Hepatocyte (in vitro differentiated cells): Measurements from ENCODE around the gene DDX20.

Source experiments
- EZH2 ChIP-seq: fragments of 200-600 bp; sonication (generic); IDR thresholded peaks from 2 replicates; pipeline ENCODE4 v1.6.1; 2016; ENCODE audit warnings: antibody characterized with exemption, mild to moderate bottlenecking, borderline replicate concordance
- TF ChIP-seq, protein P1 (sequence below): fragments of 200-600 bp; sonication (generic); IDR thresholded peaks from 2 replicates; pipeline ENCODE4 v1.5.1; 2016; ENCODE audit warnings: antibody characterized with exemption, mild to moderate bottlenecking; ENCODE audit not compliant: poor library complexity

DNA sequence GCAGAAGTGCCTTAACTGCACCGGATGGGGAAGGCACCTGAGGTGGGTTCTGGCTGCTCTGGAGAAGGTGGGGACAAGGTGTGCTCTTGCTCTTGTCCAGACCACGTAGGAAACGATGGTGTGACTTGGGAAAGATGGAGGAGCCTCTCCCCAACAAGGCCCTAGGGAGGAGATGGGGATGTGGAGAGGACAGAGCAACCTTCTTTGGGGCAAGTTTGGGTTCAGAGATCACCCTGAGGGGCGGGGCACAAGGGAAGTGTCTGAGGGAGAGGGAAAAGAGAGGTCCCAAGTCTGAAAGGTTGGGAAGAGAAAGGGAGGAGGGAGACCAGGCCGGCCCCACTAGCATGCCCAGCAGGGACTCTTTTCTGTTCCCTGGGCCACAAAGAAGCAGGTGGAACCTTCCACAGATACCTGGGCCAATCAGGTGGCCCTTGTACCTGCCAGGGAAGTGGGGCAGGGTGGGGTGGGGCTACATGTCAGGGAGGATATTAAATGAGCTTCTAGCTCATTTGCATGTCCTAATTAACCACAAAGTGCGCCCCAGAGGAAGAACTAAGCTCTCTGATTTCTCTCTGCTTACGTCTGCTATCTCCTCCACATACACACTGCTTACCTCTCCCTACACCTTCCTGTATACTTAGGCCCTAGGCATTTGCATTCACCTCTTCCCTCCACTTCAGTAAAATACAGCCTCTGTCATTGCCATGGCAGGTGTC is 32.5 kb upstream of the DDX20 start:
- TF ChIP-seq, protein P1, sequence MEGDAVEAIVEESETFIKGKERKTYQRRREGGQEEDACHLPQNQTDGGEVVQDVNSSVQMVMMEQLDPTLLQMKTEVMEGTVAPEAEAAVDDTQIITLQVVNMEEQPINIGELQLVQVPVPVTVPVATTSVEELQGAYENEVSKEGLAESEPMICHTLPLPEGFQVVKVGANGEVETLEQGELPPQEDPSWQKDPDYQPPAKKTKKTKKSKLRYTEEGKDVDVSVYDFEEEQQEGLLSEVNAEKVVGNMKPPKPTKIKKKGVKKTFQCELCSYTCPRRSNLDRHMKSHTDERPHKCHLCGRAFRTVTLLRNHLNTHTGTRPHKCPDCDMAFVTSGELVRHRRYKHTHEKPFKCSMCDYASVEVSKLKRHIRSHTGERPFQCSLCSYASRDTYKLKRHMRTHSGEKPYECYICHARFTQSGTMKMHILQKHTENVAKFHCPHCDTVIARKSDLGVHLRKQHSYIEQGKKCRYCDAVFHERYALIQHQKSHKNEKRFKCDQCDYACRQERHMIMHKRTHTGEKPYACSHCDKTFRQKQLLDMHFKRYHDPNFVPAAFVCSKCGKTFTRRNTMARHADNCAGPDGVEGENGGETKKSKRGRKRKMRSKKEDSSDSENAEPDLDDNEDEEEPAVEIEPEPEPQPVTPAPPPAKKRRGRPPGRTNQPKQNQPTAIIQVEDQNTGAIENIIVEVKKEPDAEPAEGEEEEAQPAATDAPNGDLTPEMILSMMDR = no peak
- no peak for TF ChIP-seq EZH2
